IPS DF 4.7 (cell line): ENCODE results near the gene GBX1.

ENCODE experiments used
- DNase-seq: peaks from one replicate; pipeline ENCODE4 v3.0.0-alpha.2; 2013; ENCODE audit warnings: low spot score; ENCODE audit errors: extremely low read depth

Gene GBX1

GRCh38 chr7:151173386-151174245 lies 6.1 kb upstream of the GBX1 start:
- no peak for DNase-seq

GRCh38 chr7:151172273-151173141 lies 5.0 kb upstream of the GBX1 start:
- no peak for DNase-seq

GRCh38 chr7:151168787-151169162 lies 1.3 kb upstream of the GBX1 start:
- no peak for DNase-seq

- DNase-seq, result no peak
Observed at GRCh38 chr7:151168003-151168786, 701 bp upstream of the GBX1 start.

GRCh38 chr7:151166629-151167196 lies 781 bp downstream of the GBX1 start:
- no peak for DNase-seq

- no peak for DNase-seq
Observed at GRCh38 chr7:151161757-151162156, 5.7 kb downstream of the GBX1 start.

- no peak for DNase-seq
Observed at GRCh38 chr7:151157645-151158329, 9.7 kb downstream of the GBX1 start.

- no peak for DNase-seq
Observed at GRCh38 chr7:151152643-151153513, 14.6 kb downstream of the GBX1 start.

GRCh38 chr7:151150388-151150787 lies 17.1 kb downstream of the GBX1 start:
- DNase-seq, result no peak

- DNase-seq, result no peak
Observed at GRCh38 chr7:151148319-151149259, 18.9 kb downstream of the GBX1 start.

GRCh38 chr7:151146761-151147160 lies 20.7 kb downstream of the GBX1 start:
- no peak for DNase-seq

- no peak for DNase-seq
Observed at GRCh38 chr7:151144387-151144786, 23.1 kb downstream of the GBX1 start.

- DNase-seq, result no peak
Observed at GRCh38 chr7:151143261-151144015, 24.1 kb downstream of the GBX1 start.

GRCh38 chr7:151142686-151143040 lies 24.8 kb downstream of the GBX1 start:
- DNase-seq, result no peak

GRCh38 chr7:151141855-151142685 lies 25.4 kb downstream of the GBX1 start:
- no peak for DNase-seq

- no peak for DNase-seq
Observed at GRCh38 chr7:151141311-151141854, 26.1 kb downstream of the GBX1 start.

- no peak for DNase-seq
Observed at GRCh38 chr7:151140826-151141225, 26.7 kb downstream of the GBX1 start.
